ENCODE measurements around the gene MYLK.

DNA sequence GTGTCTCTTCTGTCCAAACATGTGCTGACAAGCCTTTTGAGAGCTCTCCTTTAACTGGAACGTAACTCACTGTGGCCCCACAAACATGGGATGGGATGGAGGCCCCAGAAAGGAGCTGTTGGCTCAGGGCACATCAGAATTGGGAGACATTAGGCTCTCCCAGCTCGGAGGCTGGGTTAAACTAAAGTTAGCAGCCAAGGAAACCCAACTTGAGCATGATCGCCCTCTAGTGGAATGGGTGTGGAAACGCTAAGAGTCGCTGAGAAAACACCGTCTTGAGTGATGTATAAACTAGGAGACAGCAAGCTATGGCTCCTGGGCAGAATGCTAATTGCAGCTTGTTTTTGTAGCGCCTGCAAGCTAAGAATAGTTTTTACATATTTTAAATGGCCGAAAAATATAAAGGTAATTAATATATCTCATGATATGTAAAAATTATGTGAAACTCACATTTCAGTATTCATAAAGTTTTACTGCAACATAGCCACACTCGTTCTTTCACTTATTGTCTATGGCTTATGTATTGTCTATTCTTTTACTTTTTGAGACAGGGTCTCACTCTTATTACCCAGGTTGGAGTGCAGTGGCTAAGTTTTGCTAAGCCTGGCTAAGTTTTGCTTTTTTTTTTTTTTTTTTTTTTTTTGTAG is 160.5 kb downstream of the MYLK start:
- TF ChIP-seq, protein P1, sequence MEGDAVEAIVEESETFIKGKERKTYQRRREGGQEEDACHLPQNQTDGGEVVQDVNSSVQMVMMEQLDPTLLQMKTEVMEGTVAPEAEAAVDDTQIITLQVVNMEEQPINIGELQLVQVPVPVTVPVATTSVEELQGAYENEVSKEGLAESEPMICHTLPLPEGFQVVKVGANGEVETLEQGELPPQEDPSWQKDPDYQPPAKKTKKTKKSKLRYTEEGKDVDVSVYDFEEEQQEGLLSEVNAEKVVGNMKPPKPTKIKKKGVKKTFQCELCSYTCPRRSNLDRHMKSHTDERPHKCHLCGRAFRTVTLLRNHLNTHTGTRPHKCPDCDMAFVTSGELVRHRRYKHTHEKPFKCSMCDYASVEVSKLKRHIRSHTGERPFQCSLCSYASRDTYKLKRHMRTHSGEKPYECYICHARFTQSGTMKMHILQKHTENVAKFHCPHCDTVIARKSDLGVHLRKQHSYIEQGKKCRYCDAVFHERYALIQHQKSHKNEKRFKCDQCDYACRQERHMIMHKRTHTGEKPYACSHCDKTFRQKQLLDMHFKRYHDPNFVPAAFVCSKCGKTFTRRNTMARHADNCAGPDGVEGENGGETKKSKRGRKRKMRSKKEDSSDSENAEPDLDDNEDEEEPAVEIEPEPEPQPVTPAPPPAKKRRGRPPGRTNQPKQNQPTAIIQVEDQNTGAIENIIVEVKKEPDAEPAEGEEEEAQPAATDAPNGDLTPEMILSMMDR (IDR thresholded peaks at IDR 0.05) = peak; percentile 45 to 76 (median 73)
- TF ChIP-seq POLR2A (IDR thresholded peaks at IDR 0.05) = no peak
